Lung (tissue), 12 donors: Measurements from ENCODE around the gene ARHGAP42. TPM values are rescaled to one million over a fixed set of nuclear protein-coding genes. Genes with fewer than 3 reads are reported as not detected.

Experiments used
- ATAC-seq: fragments of 200-7000 bp; cut with Tn5 transposase; one replicate; pipeline ENCODE4 v1.9.1; 2020; ENCODE audit warnings: moderate number of reproducible peaks; ENCODE audit not compliant: insufficient read depth, low FRiP score
- DNase-seq, 3 donors: peaks; one replicate each; pipeline ENCODE4 v3.0.0-alpha.2; 2013 to 2017
- H3K27ac ChIP-seq, 2 donors: one replicate each; pipeline ENCODE4 v1.5.1; 2013; ENCODE audit warnings: mild to moderate bottlenecking in 2 of 2, moderate library complexity in 2 of 2, control low read depth in 1 of 2, inconsistent platforms in 1 of 2, low read depth in 1 of 2, low read length in 1 of 2
- H3K27me3 ChIP-seq, 3 donors: one replicate each; pipeline ENCODE4 v1.5.1; 2013; ENCODE audit warnings: low read length in 2 of 3; ENCODE audit not compliant: control insufficient read depth in 3 of 3, insufficient read depth in 3 of 3
- H3K36me3 ChIP-seq, 4 donors: one replicate each; pipeline ENCODE4 v1.5.1; 2013; ENCODE audit warnings: low read length in 4 of 4, mild to moderate bottlenecking in 1 of 4, moderate library complexity in 1 of 4; ENCODE audit not compliant: control insufficient read depth in 4 of 4, insufficient read depth in 4 of 4
- H3K4me1 ChIP-seq, 5 donors: one replicate each; pipeline ENCODE4 v1.5.1; 2013; ENCODE audit warnings: low read length in 5 of 5, mild to moderate bottlenecking in 2 of 5, moderate library complexity in 1 of 5; ENCODE audit not compliant: control insufficient read depth in 5 of 5, insufficient read depth in 5 of 5
- H3K4me3 ChIP-seq: one replicate; pipeline ENCODE4 v1.5.1; 2013; ENCODE audit warnings: mild to moderate bottlenecking, control low read depth, moderate library complexity
- H3K9ac ChIP-seq, 2 donors: one replicate each; pipeline ENCODE4 v1.5.1; 2013; ENCODE audit warnings: low read length in 2 of 2, control low read depth in 1 of 2; ENCODE audit not compliant: insufficient read depth in 1 of 2
- H3K9me3 ChIP-seq, 4 donors: one replicate each; pipeline ENCODE4 v1.5.1; 2013; ENCODE audit warnings: low read length in 3 of 4, mild to moderate bottlenecking in 1 of 4, moderate library complexity in 1 of 4; ENCODE audit not compliant: control insufficient read depth in 4 of 4, insufficient read depth in 3 of 4
- WGBS, 2 donors: extraction: QIAGEN DNeasy Blood & Tissue Kit; methylation state at CpG; one replicate each; pipeline ENCODE4 v1.1.7; 2013; 5-methylcytosine and 5-hydroxymethylcytosine counted together
- polyA plus RNA-seq, 2 donors: library from polyadenylated mRNA; stranded (reverse); fragments of 200-250 nt; gene quantifications; one replicate each; pipeline ENCODE4 v1.2.1, GENCODE V29; 2013
- total RNA-seq, 2 donors: library from RNA; depleted of rRNA in 1 of 2; stranded (reverse); fragments of >200 nt in 1 of 2; gene quantifications; one replicate each; pipeline ENCODE4 v1.2.1, GENCODE V29; 2014 to 2021
- TF ChIP-seq, protein P1 (sequence below): IDR thresholded peaks from 2 replicates; pipeline ENCODE4 v1.5.1; 2012; ENCODE audit warnings: mild to moderate bottlenecking; ENCODE audit errors: control extremely low read depth, extremely low read depth
- donor health status: control.
- donor health status: control.
- donor health status: Bipolar disorder and iron deficiency.
- donor health status: healthy.
- donor health status: DM: yes; HTN: yes; CAD: no.

ARHGAP42 gene
- total and polyA plus RNA-seq, 4 donors = 4.1 to 58.6 (median 10.3) TPM

DNA sequence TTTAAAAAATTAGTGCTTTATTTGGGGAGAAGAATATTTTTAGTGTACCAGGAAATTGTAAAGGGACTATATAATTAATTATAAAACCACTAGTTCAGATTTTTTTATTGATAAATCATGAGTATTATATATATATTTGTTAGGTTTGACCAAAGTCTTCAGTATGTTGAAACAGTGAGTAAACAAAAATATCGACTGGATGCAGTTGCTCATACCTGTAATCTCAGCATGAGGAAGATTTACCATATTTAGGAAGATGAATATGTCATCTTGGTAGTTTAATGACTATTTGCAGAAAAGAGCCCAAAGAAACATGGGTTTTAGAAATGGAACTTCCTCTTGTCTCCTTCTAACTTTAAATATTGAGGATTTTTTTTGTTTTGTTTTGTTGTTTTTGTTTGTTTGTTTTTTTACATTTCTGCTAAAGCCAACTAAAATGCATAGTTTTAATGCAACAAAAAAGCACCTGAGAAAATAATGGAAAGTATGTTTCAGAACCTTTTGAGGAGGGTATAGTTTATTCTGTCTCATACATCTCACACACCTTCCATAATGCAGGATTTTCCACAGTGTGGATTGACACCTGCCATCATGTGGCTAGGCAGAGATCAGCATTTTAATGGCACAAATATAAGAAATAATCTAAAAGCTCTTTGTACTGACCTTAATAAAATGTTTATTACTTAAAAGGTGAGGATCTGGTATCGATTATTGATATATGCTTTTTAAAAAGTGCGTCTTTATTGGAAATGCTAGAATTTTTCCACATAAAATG lies 114.3 kb downstream of the ARHGAP42 start:
- Histone ChIP-seq H3K4me1 (peaks cover 0 to 5% (median 0%) of the 10 kb centered on the region in 5 donors), H3K4me3 (no peak overlapping the region), H3K9ac (no peak overlapping the region), H3K27ac (no peak overlapping the region), H3K27me3 (no peaks in the 10 kb centered on the region), H3K9me3 (no peaks in the 10 kb centered on the region), H3K36me3 (peaks cover 0 to 3% (median 0%) of the 10 kb centered on the region in 4 donors)
- 94 to 95% methylated on average over 3 of the region's 3 CpGs for WGBS, 2 donors
- ATAC-seq (no peak), DNase-seq (no peak)
- TF ChIP-seq, protein P1, sequence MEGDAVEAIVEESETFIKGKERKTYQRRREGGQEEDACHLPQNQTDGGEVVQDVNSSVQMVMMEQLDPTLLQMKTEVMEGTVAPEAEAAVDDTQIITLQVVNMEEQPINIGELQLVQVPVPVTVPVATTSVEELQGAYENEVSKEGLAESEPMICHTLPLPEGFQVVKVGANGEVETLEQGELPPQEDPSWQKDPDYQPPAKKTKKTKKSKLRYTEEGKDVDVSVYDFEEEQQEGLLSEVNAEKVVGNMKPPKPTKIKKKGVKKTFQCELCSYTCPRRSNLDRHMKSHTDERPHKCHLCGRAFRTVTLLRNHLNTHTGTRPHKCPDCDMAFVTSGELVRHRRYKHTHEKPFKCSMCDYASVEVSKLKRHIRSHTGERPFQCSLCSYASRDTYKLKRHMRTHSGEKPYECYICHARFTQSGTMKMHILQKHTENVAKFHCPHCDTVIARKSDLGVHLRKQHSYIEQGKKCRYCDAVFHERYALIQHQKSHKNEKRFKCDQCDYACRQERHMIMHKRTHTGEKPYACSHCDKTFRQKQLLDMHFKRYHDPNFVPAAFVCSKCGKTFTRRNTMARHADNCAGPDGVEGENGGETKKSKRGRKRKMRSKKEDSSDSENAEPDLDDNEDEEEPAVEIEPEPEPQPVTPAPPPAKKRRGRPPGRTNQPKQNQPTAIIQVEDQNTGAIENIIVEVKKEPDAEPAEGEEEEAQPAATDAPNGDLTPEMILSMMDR = no peak

DNA sequence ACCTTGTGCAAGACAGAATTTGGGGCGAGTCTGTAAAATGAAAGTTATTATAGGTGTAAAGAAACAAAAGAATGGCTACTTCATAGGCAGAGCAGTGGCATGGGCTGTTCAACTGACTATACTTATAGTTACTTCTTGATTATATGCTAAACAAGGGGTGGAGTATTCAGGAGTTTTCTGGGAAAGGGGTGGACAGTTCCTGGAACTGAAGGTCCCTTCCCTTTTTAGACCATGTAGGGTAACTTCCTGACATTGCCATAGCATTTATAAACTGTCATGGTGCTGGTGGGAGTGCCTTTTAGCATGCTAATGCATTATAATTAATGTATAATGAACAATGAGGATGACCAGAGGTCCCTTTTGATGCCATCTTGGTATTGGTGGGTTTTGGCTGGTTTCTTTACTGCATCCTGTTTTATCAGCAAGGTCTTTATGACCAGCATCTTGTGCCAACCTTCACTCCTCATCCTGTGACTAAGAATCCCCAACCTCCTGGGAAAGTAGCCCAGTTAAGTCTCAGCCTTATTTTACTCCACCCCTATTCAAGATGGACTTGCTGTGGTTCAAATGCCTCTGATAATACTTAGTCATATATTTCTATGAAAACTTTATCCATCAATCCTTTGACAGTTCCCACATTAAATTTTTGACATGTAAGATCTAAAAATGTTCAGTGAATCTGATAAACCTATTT lies 118.6 kb downstream of the ARHGAP42 start:
- H3K4me1 ChIP-seq = peaks cover 0 to 5% (median 0%) of the 10 kb centered on the region in 5 donors
- no peak overlapping the region for H3K27ac ChIP-seq
- TF ChIP-seq, protein P1 = no peak
- no peak overlapping the region for H3K9ac ChIP-seq
- no peaks in the 10 kb centered on the region for H3K9me3 ChIP-seq
- DNase-seq = no peak
- H3K36me3 ChIP-seq = no peaks in the 10 kb centered on the region
- ATAC-seq = no peak
- H3K27me3 ChIP-seq = no peaks in the 10 kb centered on the region
- H3K4me3 ChIP-seq = no peak overlapping the region
- 88 to 93% methylated on average over 1 of the region's 1 CpG for WGBS, 2 donors

DNA sequence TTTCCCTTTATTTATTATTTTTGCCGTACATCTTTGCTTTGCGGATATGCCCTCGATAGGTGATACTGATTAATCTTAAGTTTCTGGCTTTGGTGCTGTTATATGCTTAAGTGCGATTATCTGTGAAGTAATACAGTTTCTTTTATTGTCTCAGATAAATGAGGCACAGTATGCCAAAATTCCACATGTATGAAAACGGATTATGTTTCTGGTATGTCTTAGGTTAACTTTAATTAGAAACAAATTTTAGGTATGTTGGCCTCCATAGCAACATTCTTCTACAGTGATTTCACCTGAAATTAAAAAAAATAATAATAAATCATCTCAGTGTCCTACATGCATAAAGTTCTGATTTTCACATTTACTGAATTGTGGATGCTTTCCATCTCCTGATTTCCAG lies 119.2 kb downstream of the ARHGAP42 start:
- Histone ChIP-seq H3K27ac (no peak overlapping the region), H3K4me3 (no peak overlapping the region), H3K4me1 (peaks cover 0 to 5% (median 0%) of the 10 kb centered on the region in 5 donors), H3K36me3 (no peaks in the 10 kb centered on the region), H3K27me3 (no peaks in the 10 kb centered on the region), H3K9ac (no peak overlapping the region), H3K9me3 (no peaks in the 10 kb centered on the region)
- ATAC-seq (no peak), DNase-seq (no peak)
- TF ChIP-seq, protein P1 = no peak
- WGBS, 2 donors = 92 to 93% methylated on average over 5 of the region's 5 CpGs
